22Rv1 (cell line): ENCODE measurements around the gene AKT1S1.

Experiments used
- H3K27ac ChIP-seq: fragments of 450-650 bp; 2 replicates; pipeline ENCODE4 v1.5.1; 2017
- CTCF ChIP-seq: fragments of 450-650 bp; IDR thresholded peaks from 2 replicates; pipeline ENCODE4 v1.5.1; 2017; ENCODE audit warnings: mild to moderate bottlenecking
- ZFX ChIP-seq: fragments of 450-650 bp; IDR thresholded peaks from 2 replicates; pipeline ENCODE4 v1.6.1; 2017; ENCODE audit warnings: antibody characterized with exemption, borderline replicate concordance

Gene AKT1S1

DNA sequence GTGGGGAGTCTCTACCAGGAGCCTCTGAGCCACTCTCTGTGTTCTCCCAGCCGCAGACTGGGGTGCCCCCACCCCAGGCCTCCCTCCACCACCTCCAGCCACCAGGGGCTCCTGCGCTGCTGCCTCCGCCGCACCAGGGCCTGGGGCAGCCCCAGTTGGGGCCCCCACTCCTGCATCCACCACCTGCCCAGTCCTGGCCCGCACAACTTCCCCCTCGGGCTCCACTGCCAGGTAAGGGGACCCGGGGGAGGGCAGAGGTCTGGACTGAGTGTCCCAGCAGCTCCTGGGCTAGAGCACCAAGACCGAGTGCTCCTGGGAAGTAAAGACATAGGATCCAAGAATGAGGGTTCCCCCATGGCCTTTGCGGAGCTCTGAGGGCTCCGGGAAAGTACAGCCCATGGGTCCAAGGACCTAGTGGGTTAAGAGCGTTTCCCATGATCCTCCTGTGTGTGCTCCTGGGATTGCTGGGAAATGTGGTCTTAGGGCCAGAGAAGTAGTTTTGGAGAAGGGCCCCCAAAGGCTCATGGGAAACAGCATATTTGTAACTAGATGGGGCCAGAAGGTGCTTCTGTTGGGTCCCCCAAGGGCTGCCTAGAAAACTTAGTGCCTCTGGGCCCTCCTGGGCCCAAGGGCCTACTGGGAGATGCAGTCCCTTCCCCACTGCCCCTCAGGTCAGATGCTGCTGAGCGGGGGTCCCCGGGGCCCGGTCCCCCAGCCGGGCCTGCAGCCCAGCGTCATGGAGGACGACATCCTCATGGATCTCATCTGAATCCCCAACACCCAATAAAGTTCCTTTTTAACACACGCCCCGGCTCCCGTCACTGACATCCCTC lies 40.8 kb downstream of the AKT1S1 start:
- H3K27ac ChIP-seq = no peak overlapping the region
- TF ChIP-seq CTCF (no peak), ZFX (no peak)

- TF ChIP-seq CTCF (no peak), ZFX (no peak)
- H3K27ac ChIP-seq = no peak overlapping the region
Observed at GRCh38 chr19:49835562-49835961, 41.6 kb downstream of the AKT1S1 start.

- no peak overlapping the region for H3K27ac ChIP-seq
- no peak for TF ChIP-seq CTCF
- TF ChIP-seq ZFX = no peak
Observed at GRCh38 chr19:49833599-49833998, 43.6 kb downstream of the AKT1S1 start.

- H3K27ac ChIP-seq = no peak overlapping the region
- TF ChIP-seq CTCF (no peak), ZFX (no peak)
Observed at GRCh38 chr19:49832556-49832955, 44.6 kb downstream of the AKT1S1 start.

- TF ChIP-seq ZFX = no peak
- no peak for TF ChIP-seq CTCF
Observed at GRCh38 chr19:49831592-49831991, 45.6 kb downstream of the AKT1S1 start.

DNA sequence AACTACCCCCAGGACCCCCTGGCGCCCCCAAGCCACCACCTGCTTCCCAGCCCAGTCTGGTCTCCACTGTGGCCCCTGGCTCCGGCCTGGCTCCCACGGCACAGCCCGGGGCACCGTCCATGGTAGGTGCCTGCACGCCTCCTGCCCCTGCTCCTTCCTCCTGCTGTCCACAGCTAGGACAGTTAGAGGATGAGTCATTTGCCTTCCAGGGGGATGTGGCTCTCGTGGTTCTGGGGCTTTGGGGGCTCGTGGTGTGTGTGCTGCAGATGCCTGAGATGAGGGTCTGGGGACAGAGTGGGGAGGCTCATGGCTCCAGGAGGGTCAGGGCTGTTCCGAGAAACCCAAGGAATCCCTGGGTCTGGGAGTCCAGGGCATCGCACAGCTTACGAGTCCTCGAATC lies 46.4 kb downstream of the AKT1S1 start:
- no peak for TF ChIP-seq CTCF
- TF ChIP-seq ZFX = no peak
- H3K27ac ChIP-seq = no peak overlapping the region

More at GRCh38 chr19:49831592-49831991, 45.6 kb downstream of the AKT1S1 start:
- no peak overlapping the region for H3K27ac ChIP-seq

GRCh38 chr19:49829721-49830120 lies 47.4 kb downstream of the AKT1S1 start:
- no peak for TF ChIP-seq ZFX
- TF ChIP-seq CTCF = no peak
- H3K27ac ChIP-seq = no peak overlapping the region
